H1 (cell line): ENCODE data around the gene ZDHHC1. TPM values are rescaled to one million over a fixed set of nuclear protein-coding genes. Genes with fewer than 3 reads are reported as not detected.

ENCODE experiments used
- CTCF ChIA-PET: fragments of 300-600 bp; sonication (Branson Sonifier 250); formaldehyde crosslinking; loops from one replicate; lab custom pipeline; 2021; ENCODE audit not compliant: partially characterized antibody; lab: Charles Lee
- POLR2A ChIA-PET: fragments of 300-600 bp; sonication (Branson Sonifier 250); formaldehyde crosslinking; loops from one replicate; lab custom pipeline; 2021; ENCODE audit warnings: inconsistent platforms; ENCODE audit not compliant: partially characterized antibody; lab: Charles Lee
- DNase-seq, 2 experiments: peaks; one replicate each; pipeline versions ENCODE4 v3.0.0 to v3.0.0-alpha.2; 2010 to 2022; ENCODE audit warnings: low spot score in 2 of 2, low read depth in 1 of 2, mixed read lengths in 1 of 2
- FAIRE-seq: peaks from 2 replicates; lab custom pipeline; 2011; peaks lifted over from hg19 to GRCh38; lab: Jason Lieb, UNC
- H2AFZ ChIP-seq: 2 replicates; pipeline ENCODE4 v1.8.1; 2012; ENCODE audit warnings: low read length, inconsistent platforms
- H2AK5ac ChIP-seq: 2 replicates; pipeline ENCODE4 v1.6.1; 2013; ENCODE audit warnings: low read depth, low read length
- H2BK120ac ChIP-seq: replicated peaks from 2 replicates; pipeline ENCODE3; 2013; ENCODE audit warnings: low read depth, low read length, inconsistent platforms
- H2BK12ac ChIP-seq: 2 replicates; pipeline ENCODE4 v1.6.1; 2013; ENCODE audit warnings: low read depth, low read length
- H2BK15ac ChIP-seq: 2 replicates; pipeline ENCODE4 v1.6.1; 2013; ENCODE audit warnings: low read length
- H2BK20ac ChIP-seq: 2 replicates; pipeline ENCODE4 v1.6.1; 2013; ENCODE audit warnings: low read length
- H2BK5ac ChIP-seq: 2 replicates; pipeline ENCODE4 v1.6.1; 2013; ENCODE audit warnings: low read depth, low read length
- H3K14ac ChIP-seq: 2 replicates; pipeline ENCODE4 v1.6.1; 2013; ENCODE audit warnings: inconsistent platforms; ENCODE audit not compliant: insufficient read length
- H3K18ac ChIP-seq: 2 replicates; pipeline ENCODE4 v1.6.1; 2013; ENCODE audit warnings: low read length; ENCODE audit errors: extremely low read depth
- H3K23ac ChIP-seq: 2 replicates; pipeline ENCODE4 v1.6.1; 2013; ENCODE audit warnings: inconsistent platforms; ENCODE audit not compliant: insufficient read length
- H3K23me2 ChIP-seq: 2 replicates; pipeline ENCODE4 v1.6.1; 2013; ENCODE audit warnings: low read depth, low read length
- H3K27ac ChIP-seq: 2 replicates; pipeline ENCODE4 v1.6.1; 2011; ENCODE audit warnings: low read depth, low read length, inconsistent platforms
- H3K27me3 ChIP-seq, 4 experiments: replicated peaks in 1 of 4; 1 replicate in 1 of 4; 2 replicates in 3 of 4; pipeline versions ENCODE4 v1.6.1 to v1.8.1; 2011 to 2013; ENCODE audit warnings: low read length in 3 of 4, mild to moderate bottlenecking in 3 of 4, inconsistent platforms in 2 of 4, mixed read lengths in 2 of 4, moderate library complexity in 1 of 4; ENCODE audit not compliant: control insufficient read depth in 3 of 4, insufficient read depth in 3 of 4; ENCODE audit errors: extremely low read depth in 1 of 4
- H3K36me3 ChIP-seq, 4 experiments: 2 replicates each; pipeline versions ENCODE4 v1.6.1 to v1.8.1; 2011 to 2013; ENCODE audit warnings: mild to moderate bottlenecking in 4 of 4, low read length in 3 of 4, moderate library complexity in 2 of 4, control low read depth in 1 of 4, inconsistent platforms in 1 of 4; ENCODE audit not compliant: insufficient read depth in 4 of 4, control insufficient read depth in 2 of 4
- H3K4ac ChIP-seq: replicated peaks from 2 replicates; pipeline ENCODE3; 2013; ENCODE audit warnings: low read length, low read depth, mixed read lengths, inconsistent platforms; ENCODE audit not compliant: insufficient read length
- H3K4me1 ChIP-seq, 4 experiments: replicated peaks in 1 of 4; 1 replicate in 1 of 4; 2 replicates in 3 of 4; pipeline versions ENCODE4 v1.6.1 to v1.8.1; 2011 to 2013; ENCODE audit warnings: low read length in 3 of 4, inconsistent platforms in 2 of 4, mixed read lengths in 1 of 4; ENCODE audit not compliant: insufficient read depth in 4 of 4, control insufficient read depth in 3 of 4
- H3K4me2 ChIP-seq, 2 experiments: 2 replicates each; pipeline versions ENCODE4 v1.6.1 to v1.8.1; 2011 to 2013; ENCODE audit warnings: low read depth in 2 of 2, low read length in 2 of 2, control low read depth in 1 of 2, inconsistent platforms in 1 of 2, mild to moderate bottlenecking in 1 of 2; ENCODE audit not compliant: insufficient read depth in 1 of 2
- H3K4me3 ChIP-seq, 4 experiments: fragments of 200-600, 300-600 bp in 1 of 4; sonication (generic), shearing (Covaris generic), sonication (Bioruptor Twin) in 1 of 4; 2 replicates each; pipeline versions ENCODE4 v1.5.1 to v1.8.1; 2011 to 2016; ENCODE audit warnings: low read length in 4 of 4, low read depth in 3 of 4, control low read depth in 2 of 4, inconsistent platforms in 2 of 4, mild to moderate bottlenecking in 2 of 4, mixed read lengths in 1 of 4, moderate library complexity in 1 of 4; ENCODE audit not compliant: insufficient read depth in 2 of 4; ENCODE audit errors: extremely low read depth in 1 of 4
- H3K56ac ChIP-seq: replicated peaks from 2 replicates; pipeline ENCODE3; 2013; ENCODE audit warnings: low read depth, mild to moderate bottlenecking, mixed read lengths, low read length, inconsistent platforms; ENCODE audit not compliant: insufficient read length
- H3K79me1 ChIP-seq: 2 replicates; pipeline ENCODE4 v1.6.1; 2013; ENCODE audit warnings: low read depth, low read length, control low read depth
- H3K79me2 ChIP-seq, 2 experiments: 2 replicates each; pipeline versions ENCODE4 v1.6.1 to v1.8.1; 2012 to 2013; ENCODE audit warnings: low read length in 2 of 2, mild to moderate bottlenecking in 2 of 2, inconsistent platforms in 1 of 2; ENCODE audit not compliant: insufficient read depth in 2 of 2, control insufficient read depth in 1 of 2
- H3K9ac ChIP-seq, 4 experiments: replicated peaks in 1 of 4; 1 replicate in 1 of 4; 2 replicates in 3 of 4; pipeline versions ENCODE4 v1.6.1 to v1.8.1; 2011 to 2013; ENCODE audit warnings: low read depth in 3 of 4, low read length in 3 of 4, control low read depth in 2 of 4, mild to moderate bottlenecking in 2 of 4, moderate library complexity in 2 of 4, inconsistent platforms in 1 of 4; ENCODE audit errors: extremely low read depth in 1 of 4
- H3K9me3 ChIP-seq, 2 experiments: 2 replicates each; pipeline versions ENCODE4 v1.6.1 to v1.8.1; 2012 to 2013; ENCODE audit warnings: mild to moderate bottlenecking in 2 of 2, moderate library complexity in 2 of 2, control low read depth in 1 of 2, inconsistent platforms in 1 of 2, low read depth in 1 of 2, low read length in 1 of 2, mixed read lengths in 1 of 2; ENCODE audit not compliant: insufficient read depth in 2 of 2
- H4K20me1 ChIP-seq, 2 experiments: replicated peaks in 1 of 2; 2 replicates each; pipeline versions ENCODE3 to v1.8.1; 2011 to 2013; ENCODE audit warnings: inconsistent platforms in 2 of 2, low read length in 2 of 2, mild to moderate bottlenecking in 1 of 2; ENCODE audit not compliant: insufficient read depth in 2 of 2, control insufficient read depth in 1 of 2
- H4K5ac ChIP-seq: 2 replicates; pipeline ENCODE4 v1.6.1; 2013; ENCODE audit warnings: low read length, low read depth, mixed read lengths, inconsistent platforms; ENCODE audit not compliant: insufficient read length
- H4K8ac ChIP-seq: 2 replicates; pipeline ENCODE4 v1.8.0; 2013; ENCODE audit warnings: mild to moderate bottlenecking, moderate library complexity, low read length, inconsistent platforms; ENCODE audit not compliant: insufficient read depth; ENCODE audit errors: extremely low read depth
- H4K91ac ChIP-seq: replicated peaks from 2 replicates; pipeline ENCODE3; 2013; ENCODE audit warnings: low read length, mixed read lengths, inconsistent platforms; ENCODE audit not compliant: insufficient read length
- EGR1 ChIP-seq: IDR thresholded peaks from 2 replicates; pipeline ENCODE4 v1.6.1; 2011; ENCODE audit warnings: low read depth, low read length, borderline replicate concordance
- EZH2 ChIP-seq: fragments of 200-600 bp; sonication (generic); IDR thresholded peaks from 2 replicates; pipeline ENCODE4 v1.7.1; 2012; ENCODE audit warnings: low read depth, mild to moderate bottlenecking, moderate library complexity, low read length, inconsistent platforms; ENCODE audit not compliant: severe bottlenecking
- WGBS, 2 experiments: shearing (Covaris generic) in 1 of 2; methylation state at CpG; one replicate each; pipeline versions ENCODE4 v1.1.6 to v1.1.7; 2013 to 2015; ENCODE audit warnings: low lambda C conversion rate in 2 of 2, mixed read lengths in 2 of 2, inconsistent platforms in 1 of 2, low coverage in 1 of 2, missing lambda C conversion rate in 1 of 2; ENCODE audit not compliant: insufficient replicate concordance in 2 of 2, insufficient coverage in 1 of 2, insufficient read length in 1 of 2; ENCODE audit errors: extremely low coverage in 1 of 2, missing lambda C conversion rate in 1 of 2; 5-methylcytosine and 5-hydroxymethylcytosine counted together
- polyA plus RNA-seq, 7 experiments: library from polyadenylated mRNA; depleted of rRNA in 3 of 7; stranded (reverse) in 5 of 7; unstranded in 2 of 7; fragments of >200 nt in 5 of 7; fragments of 200-250 nt in 2 of 7; gene quantifications; 1 replicate in 5 of 7; 2 replicates in 1 of 7; 4 replicates in 1 of 7; pipeline versions ENCODE4 v1.2.1 to v1.2.3, GENCODE V29; 2011 to 2013; ENCODE audit warnings: missing spikeins in 2 of 7, mixed read lengths in 2 of 7
- total RNA-seq: library from RNA; stranded (reverse); fragmentation: NEBNext Ultra II Directional; extraction: Animal tissue kit (Norgen Biotek cat#: 25700); gene quantifications from 2 replicates; pipeline ENCODE4 v1.2.1, GENCODE V29; 2021

The ZDHHC1 gene
- total and polyA plus RNA-seq, 2 of the 8 experiments (the other 6 are each of a cell fraction or from before 2014, with no cell fraction given) = 3.1 to 4.9 TPM

DNA sequence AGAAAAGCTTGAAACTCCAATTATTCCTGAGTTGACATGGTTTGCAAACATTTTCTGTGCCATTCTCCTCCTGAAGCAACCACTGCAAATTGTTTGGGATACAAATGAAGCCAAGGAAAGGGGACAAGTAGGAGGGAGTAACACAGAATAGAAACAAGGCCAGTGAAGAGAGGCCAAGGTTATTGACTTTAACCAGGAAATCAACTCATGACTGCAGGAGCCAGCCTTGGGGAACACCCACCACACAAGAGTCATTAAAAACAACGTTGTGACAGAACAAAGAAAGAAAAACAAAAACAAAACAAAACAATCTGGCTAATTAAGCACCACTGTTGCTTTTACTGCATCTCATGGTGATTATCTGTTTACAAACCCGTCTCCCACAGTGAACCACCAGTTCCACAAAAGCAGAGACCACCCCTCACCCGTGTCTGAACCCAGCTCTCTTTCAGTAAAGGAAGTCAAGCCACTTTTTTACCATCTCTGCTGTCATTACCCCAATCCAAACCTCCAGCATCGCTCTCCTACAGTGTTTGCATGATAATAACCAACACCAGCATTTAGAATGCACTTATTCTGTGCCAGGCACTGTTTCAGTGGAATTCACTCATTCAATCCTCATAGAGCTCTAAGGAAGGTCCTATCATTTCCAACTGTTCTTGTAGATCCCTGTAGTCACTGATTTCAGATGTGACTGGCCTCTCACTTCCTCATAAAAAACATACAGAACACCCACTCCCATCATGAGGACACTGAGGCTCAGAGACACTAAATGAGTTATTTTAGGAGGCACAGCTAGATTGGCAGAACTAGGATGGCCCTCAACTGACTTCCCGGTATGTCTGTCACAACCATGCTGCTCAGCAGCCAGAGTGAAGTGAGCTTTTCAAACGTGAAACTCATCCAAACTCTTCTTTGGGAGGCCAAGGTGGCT, 2.0 kb downstream of the ZDHHC1 start:
- Histone ChIP-seq H3K27ac (no peak overlapping the region), H2BK120ac (no peak overlapping the region), H3K18ac (peak overlapping the region; percentile 28; the same call in 1 of the 2 replicates), H3K23me2 (peaks cover 4% of the 10 kb centered on the region; the same call in 1 of the 2 replicates), H2AFZ (no peak overlapping the region), H3K9me3 (no peaks in the 10 kb centered on the region), H4K91ac (no peak overlapping the region), H3K79me2 (no peaks in the 10 kb centered on the region), H2BK5ac (no peak overlapping the region), H4K20me1 (no peaks in the 10 kb centered on the region), H3K4ac (no peak overlapping the region), H2BK12ac (no peak overlapping the region), H3K79me1 (no peaks in the 10 kb centered on the region), H3K56ac (no peak overlapping the region), H4K8ac (no peak overlapping the region), H3K4me1 (peaks cover 0 to 14% (median 2%) of the 10 kb centered on the region in 4 experiments; a peak in 5 of 7 replicates), H3K23ac (no peak overlapping the region), H3K9ac (no peak overlapping the region), H3K27me3 (no peaks in the 10 kb centered on the region; a peak in 2 of 7 replicates), H3K14ac (no peak overlapping the region), H2BK15ac (0 out of 2 replicates have a peak overlapping the region, but pooled peaks have one; percentile 40), H3K36me3 (no peaks in the 10 kb centered on the region), H4K5ac (no peak overlapping the region), H3K4me2 (peak overlapping the region; percentile 15 to 17; a peak in 2 of 4 replicates), H2AK5ac (no peak overlapping the region), H3K4me3 (no peak overlapping the region), H2BK20ac (no peak overlapping the region)
- peak; percentile 75 for FAIRE-seq
- TF ChIP-seq EZH2 (no peak), EGR1 (0 out of 2 replicates have a peak, but pooled peaks have one; percentile 60)
- ChIA-PET CTCF (interaction anchor here (0.6 to 32.4 kb wide), 12 partner anchors 3 to 80 kb away, joined by 3 to 476 read pairs (median 5); partner anchors contain the start of genes HSD11B2, TPPP3 and ZDHHC1), POLR2A (interaction anchor here (0.9 to 3.1 kb wide), 4 partner anchors 9 to 18 kb away, joined by 3 to 14 read pairs (median 5); no protein-coding TSS in a partner anchor)
- WGBS, 2 experiments = 58% methylated on average over 6 of the region's 6 CpGs; no CpG with 5 or more reads in 1 of the 2 experiments
- no peak for DNase-seq
